ENCODE data around the gene WDR45B.

Gene WDR45B

GRCh38 chr17:82596296-82596695 lies 51.9 kb downstream of the WDR45B start:
- no peak for TF ChIP-seq CTCF (IDR thresholded peaks at IDR 0.05; ENCODE audit: insufficient read depth, low read depth, low read length, missing control alignments)
- no peak for DNase-seq (ENCODE audit: low read depth)
- H3K4me3 ChIP-seq (ENCODE audit: low read length): no peak overlapping the region

DNA sequence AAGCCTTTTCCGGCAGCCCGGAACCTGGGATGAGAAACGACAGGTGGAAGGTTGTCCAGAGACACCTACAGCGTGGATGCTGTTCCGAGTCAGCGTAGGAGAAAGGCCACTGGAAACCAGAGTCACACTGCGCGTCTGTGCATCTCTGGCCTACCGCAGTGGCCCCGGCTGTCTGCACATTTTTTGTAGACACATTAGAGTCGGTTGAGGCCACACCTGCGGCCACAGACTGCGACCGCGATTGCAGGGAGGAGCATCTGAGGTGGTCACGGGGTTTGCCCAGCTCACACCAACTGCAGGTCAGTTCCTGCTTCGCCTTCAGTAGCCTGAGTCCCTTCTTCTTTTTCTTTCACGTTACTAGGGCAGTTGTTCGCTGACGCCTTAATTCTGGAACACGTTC lies 52.4 kb downstream of the WDR45B start:
- TF ChIP-seq CTCF (IDR thresholded peaks at IDR 0.05; ENCODE audit: insufficient read depth, low read depth, low read length, missing control alignments): no peak
- no peak overlapping the region for H3K4me3 ChIP-seq (ENCODE audit: low read length)

GRCh38 chr17:82594571-82594970 lies 53.7 kb downstream of the WDR45B start:
- no peak overlapping the region for H3K4me3 ChIP-seq (ENCODE audit: low read length)
- DNase-seq (ENCODE audit: low read depth): no peak
- TF ChIP-seq CTCF (IDR thresholded peaks at IDR 0.05; ENCODE audit: insufficient read depth, low read depth, low read length, missing control alignments): no peak

More for the DNA sequence above, 52.4 kb downstream of the WDR45B start:
- DNase-seq (ENCODE audit: low read depth): no peak

DNA sequence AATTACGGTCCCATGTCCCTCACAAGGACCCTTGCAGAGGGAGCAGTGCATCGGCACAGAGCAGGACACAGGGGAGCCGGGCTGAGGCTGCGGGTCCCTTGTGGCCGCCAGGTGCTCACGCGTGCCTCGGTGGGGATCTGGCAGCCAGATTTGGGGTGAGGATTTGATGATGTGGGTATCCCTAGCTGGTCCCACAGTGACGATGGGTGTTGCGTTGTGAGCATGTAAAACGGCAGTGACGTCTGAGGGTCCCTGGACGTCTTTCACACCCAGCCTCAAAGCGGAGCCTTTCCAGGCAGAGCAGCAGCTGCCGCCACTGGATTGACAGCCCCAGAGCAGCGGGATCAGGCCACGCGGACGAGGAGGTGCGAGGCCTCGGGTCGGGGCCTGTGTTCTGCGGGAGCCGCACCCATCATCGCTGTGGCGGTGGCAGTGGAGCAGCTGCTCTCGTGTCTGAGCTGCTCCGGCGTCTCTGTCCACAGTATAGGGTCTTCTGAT lies 54.6 kb downstream of the WDR45B start:
- DNase-seq (ENCODE audit: low read depth): no peak
- no peak for TF ChIP-seq CTCF (IDR thresholded peaks at IDR 0.05; ENCODE audit: insufficient read depth, low read depth, low read length, missing control alignments)
- peak overlapping the region; percentile 74 for H3K4me3 ChIP-seq (ENCODE audit: low read length)

DNA sequence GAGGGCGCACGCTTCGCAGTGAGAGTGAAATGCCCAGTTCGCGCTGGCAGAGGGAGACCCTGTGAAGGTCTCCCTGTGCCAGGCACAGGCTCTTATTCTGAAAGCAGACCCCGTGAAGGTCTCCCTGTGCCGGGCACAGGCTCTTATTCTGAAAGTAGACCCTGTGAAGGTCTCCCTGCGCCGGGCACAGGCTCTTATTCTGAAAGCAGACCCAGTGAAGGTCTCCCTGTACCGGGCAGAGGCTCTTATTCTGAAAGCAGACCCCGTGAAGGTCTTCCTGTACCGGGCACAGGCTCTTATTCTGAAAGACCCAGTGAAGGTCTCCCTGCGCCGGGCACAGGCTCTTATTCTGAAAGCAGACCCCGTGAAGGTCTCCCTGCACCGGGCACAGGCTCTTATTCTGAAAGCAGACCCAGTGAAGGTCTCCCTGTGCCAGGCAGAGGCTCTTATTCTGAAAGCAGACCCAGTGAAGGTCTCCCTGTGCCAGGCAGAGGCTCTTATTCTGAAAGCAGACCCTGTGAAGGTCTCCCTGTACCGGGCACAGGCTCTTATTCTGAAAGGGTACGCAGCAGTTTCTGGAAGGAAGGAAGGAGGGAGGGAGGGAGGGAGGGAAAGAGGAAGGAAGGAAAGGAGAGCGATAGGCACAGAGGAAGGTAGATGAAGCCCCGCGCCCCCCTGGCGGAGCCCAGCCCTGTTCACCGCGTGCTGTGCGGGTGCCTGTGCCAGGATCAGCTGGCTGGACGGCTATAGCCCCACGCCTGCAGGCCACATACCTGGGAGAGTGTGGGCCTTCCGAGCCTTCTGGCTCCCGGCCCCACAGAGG lies 55.3 kb downstream of the WDR45B start:
- peak overlapping the region; percentile 74 for H3K4me3 ChIP-seq (ENCODE audit: low read length)
- peak; percentile 75 for DNase-seq (ENCODE audit: low read depth)
- TF ChIP-seq CTCF (IDR thresholded peaks at IDR 0.05; ENCODE audit: insufficient read depth, low read depth, low read length, missing control alignments): no peak

GRCh38 chr17:82592289-82592766 lies 55.9 kb downstream of the WDR45B start:
- DNase-seq (ENCODE audit: low read depth): peak; percentile 56
- TF ChIP-seq CTCF (IDR thresholded peaks at IDR 0.05; ENCODE audit: insufficient read depth, low read depth, low read length, missing control alignments): no peak
- peak overlapping the region; percentile 74 for H3K4me3 ChIP-seq (ENCODE audit: low read length)
